LNCaP clone FGC (cell line): ENCODE measurements around the gene F3.
A peak's percentile ranks its signal among the peaks of the same experiment; 100 is the strongest.

Experiments used
- DNase-seq: peaks from one replicate; pipeline ENCODE4 v3.0.0-alpha.2; 2011; ENCODE audit warnings: low read depth
- H3K4me3 ChIP-seq: 2 replicates; pipeline ENCODE4 v1.5.1; 2011; ENCODE audit warnings: mild to moderate bottlenecking, low read depth, low read length, control low read depth
- TF ChIP-seq, protein P1 (sequence below): IDR thresholded peaks from 2 replicates; pipeline ENCODE4 v1.5.1; 2012; ENCODE audit warnings: mild to moderate bottlenecking; ENCODE audit not compliant: control insufficient read depth, insufficient read depth; ENCODE audit errors: extremely low read depth

Gene F3

DNA sequence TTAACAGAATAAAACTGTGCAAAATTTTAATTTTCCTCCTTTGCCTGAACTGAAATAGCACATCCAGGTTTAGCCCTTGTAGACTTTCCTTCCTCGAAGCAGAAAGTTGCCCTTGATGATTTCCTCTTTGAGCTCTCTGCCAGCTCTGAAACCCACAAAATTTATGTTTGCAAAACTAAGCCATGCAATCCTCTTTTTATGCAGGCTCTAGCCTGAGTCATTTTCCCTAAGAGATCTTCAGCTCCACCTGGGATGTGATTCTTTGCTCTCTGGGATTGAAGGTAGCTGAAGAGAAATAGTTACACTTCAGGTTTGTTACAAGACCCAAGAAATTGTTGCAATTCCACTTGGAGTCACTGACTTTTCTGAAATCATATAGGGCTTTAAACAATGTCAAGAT is 1.4 kb upstream of the F3 start:
- no peak overlapping the region for H3K4me3 ChIP-seq
- TF ChIP-seq, protein P1, sequence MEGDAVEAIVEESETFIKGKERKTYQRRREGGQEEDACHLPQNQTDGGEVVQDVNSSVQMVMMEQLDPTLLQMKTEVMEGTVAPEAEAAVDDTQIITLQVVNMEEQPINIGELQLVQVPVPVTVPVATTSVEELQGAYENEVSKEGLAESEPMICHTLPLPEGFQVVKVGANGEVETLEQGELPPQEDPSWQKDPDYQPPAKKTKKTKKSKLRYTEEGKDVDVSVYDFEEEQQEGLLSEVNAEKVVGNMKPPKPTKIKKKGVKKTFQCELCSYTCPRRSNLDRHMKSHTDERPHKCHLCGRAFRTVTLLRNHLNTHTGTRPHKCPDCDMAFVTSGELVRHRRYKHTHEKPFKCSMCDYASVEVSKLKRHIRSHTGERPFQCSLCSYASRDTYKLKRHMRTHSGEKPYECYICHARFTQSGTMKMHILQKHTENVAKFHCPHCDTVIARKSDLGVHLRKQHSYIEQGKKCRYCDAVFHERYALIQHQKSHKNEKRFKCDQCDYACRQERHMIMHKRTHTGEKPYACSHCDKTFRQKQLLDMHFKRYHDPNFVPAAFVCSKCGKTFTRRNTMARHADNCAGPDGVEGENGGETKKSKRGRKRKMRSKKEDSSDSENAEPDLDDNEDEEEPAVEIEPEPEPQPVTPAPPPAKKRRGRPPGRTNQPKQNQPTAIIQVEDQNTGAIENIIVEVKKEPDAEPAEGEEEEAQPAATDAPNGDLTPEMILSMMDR = no peak
- DNase-seq = no peak

DNA sequence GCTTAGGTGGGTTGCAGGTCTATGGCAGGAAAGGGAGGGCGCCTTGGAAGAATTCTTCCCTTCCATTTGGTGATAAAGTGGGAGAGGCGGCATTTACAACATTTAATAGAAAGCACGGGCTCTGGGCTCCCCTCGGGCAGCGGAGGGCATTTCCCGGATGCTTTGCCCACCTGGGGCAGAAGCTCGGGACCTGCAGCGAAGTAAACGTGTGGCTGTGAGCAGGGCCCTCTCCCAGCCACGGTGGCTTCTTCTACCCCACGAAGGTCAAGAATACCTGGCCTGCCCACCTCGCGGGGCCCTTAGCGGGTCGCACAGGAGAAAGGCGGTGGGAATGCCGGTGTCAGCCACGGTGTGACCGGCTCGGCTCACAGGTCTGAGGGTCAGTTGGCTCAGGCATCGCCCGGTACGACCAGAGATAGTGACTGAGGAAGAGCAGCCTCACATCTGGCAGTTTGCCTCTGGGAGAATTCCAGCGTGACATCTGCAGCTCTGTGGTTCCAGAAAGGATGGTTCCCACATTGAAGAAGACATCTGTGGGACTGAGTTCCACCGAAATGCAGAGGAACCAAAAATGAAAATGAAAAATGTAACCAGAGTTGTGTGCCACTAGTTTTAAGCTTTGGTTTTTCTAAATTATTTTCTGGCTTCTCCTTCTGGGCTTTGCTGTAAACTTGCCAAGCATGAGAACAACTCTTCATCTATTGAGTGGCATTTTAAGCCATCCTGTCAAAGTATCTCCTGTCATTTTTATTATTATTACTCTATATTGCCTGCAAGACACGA is 720 bp upstream of the F3 start:
- DNase-seq = no peak
- peak overlapping the region; percentile 8; the same call in 1 of the 2 replicates for H3K4me3 ChIP-seq
- TF ChIP-seq, protein P1 = no peak

DNA sequence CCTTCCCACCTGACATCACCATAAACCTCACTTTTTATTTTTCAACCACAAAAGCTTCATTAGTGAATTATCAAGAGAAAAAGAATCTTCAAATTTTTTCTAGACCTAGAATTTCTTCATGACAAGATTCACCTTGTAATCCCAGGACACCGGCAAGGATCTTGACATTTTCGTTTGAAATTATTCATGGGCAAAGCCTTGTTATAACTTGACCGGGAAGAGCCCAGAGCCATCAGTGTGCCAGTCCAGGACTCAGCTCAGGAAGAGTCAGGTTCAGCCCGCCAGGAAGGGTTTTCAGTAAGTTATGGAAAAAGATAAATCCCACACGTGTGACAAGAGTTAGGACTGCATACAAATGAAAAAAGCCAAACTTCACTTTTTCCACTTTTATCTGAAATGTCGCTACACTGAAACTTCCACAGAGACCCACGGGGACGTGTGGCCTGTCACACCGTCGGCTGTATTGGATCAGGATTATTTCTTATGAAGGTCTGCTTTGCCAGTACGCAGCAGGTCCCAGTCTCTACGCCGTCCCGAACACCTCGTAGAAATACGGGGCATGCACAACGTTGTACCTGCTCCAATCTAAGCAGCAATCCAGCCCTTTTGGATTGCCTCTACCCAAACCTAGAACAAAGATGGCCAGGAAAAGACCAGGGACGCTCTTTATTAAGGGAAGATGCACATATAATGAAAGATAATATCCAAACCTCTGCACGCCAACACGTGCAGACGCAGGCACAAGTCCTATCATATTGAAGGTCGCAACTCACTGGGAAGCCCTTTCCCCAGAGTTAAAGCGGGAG is 916 bp downstream of the F3 start:
- TF ChIP-seq, protein P1 = no peak
- no peak overlapping the region for H3K4me3 ChIP-seq
- DNase-seq = no peak

DNA sequence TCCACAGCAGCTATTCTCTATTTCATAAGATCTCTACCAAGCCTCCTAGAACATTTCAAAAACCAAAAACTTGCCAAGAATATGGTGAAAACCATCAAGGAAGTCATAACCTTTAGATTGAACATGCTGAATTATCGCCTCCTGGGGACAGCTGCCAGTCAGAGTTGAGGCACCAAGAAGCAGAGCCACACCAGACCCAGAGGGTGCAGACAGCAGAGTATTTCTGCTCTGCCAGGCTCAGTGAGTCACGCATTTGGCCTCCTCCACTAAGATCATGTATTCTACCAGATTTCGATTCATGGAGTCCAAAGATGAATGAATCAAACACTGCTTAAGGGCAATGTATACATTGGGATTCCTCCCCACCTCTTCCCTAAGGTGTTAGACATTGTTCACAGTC is 2.1 kb downstream of the F3 start:
- TF ChIP-seq, protein P1 = no peak
- DNase-seq = no peak
- H3K4me3 ChIP-seq = no peak overlapping the region

GRCh38 chr1:94538243-94538827 is 3.2 kb downstream of the F3 start:
- TF ChIP-seq, protein P1 = no peak
- no peak for DNase-seq
- H3K4me3 ChIP-seq = no peak overlapping the region

DNA sequence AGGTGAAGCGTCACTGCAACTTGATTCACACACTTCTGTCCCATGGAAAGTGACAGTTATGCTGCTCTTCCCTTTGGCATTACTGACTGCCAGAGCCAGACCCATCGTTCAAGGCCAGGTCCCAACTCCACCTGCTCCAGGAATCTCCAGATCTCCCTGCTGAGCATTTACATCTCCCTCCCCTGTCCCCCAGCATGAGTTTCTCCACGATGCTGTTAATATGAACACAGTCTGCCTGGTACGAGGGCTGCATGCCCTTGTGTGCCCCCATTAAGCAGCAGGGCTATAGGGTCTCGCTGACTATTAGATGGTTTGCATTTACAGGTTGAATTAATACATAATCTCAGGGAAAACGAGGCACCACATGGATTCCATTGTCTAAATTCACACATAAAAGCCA is 4.3 kb downstream of the F3 start:
- DNase-seq = no peak
- no peak overlapping the region for H3K4me3 ChIP-seq
- TF ChIP-seq, protein P1 = no peak
